COR-L47 (cell line): ENCODE data around the gene CKAP4.

Source experiments
- DNase-seq: peaks from one replicate; lab custom pipeline; 2025; lab: John Stamatoyannopoulos, UW

Gene CKAP4

GRCh38 chr12:106274575-106275121 lies 26.8 kb upstream of the CKAP4 start:
- no peak for DNase-seq

GRCh38 chr12:106274012-106274411 lies 26.2 kb upstream of the CKAP4 start:
- no peak for DNase-seq

- no peak for DNase-seq
These were observed 25.7 kb upstream of the CKAP4 start for GRCh38 chr12:106273491-106273890.

- no peak for DNase-seq
These were observed 24.0 kb upstream of the CKAP4 start for GRCh38 chr12:106271575-106272505.

GRCh38 chr12:106269150-106269771 lies 21.4 kb upstream of the CKAP4 start:
- DNase-seq: no peak

GRCh38 chr12:106267535-106267934 lies 19.7 kb upstream of the CKAP4 start:
- no peak for DNase-seq

- no peak for DNase-seq
These were observed 17.3 kb upstream of the CKAP4 start for GRCh38 chr12:106265116-106265515.

GRCh38 chr12:106258935-106259334 lies 11.1 kb upstream of the CKAP4 start:
- no peak for DNase-seq

- no peak for DNase-seq
These were observed 10.4 kb upstream of the CKAP4 start for GRCh38 chr12:106258226-106258625.

GRCh38 chr12:106256524-106256923 lies 8.7 kb upstream of the CKAP4 start:
- no peak for DNase-seq

GRCh38 chr12:106255952-106256351 lies 8.1 kb upstream of the CKAP4 start:
- DNase-seq: no peak

- no peak for DNase-seq
These were observed 7.7 kb upstream of the CKAP4 start for GRCh38 chr12:106255493-106255892.

GRCh38 chr12:106254724-106255123 lies 6.9 kb upstream of the CKAP4 start:
- no peak for DNase-seq

- no peak for DNase-seq
These were observed 4.0 kb upstream of the CKAP4 start for GRCh38 chr12:106251631-106252455.

GRCh38 chr12:106249411-106250135 lies 1.8 kb upstream of the CKAP4 start:
- no peak for DNase-seq

GRCh38 chr12:106248846-106249371 lies 1.1 kb upstream of the CKAP4 start:
- no peak for DNase-seq

GRCh38 chr12:106248312-106248845 lies 559 bp upstream of the CKAP4 start:
- DNase-seq: no peak

GRCh38 chr12:106246891-106247673 lies 738 bp downstream of the CKAP4 start:
- peak; percentile 26 for DNase-seq

- no peak for DNase-seq
These were observed 2.1 kb downstream of the CKAP4 start for GRCh38 chr12:106245767-106246166.

- no peak for DNase-seq
These were observed 4.2 kb downstream of the CKAP4 start for GRCh38 chr12:106243620-106244019.
